Hepatocyte (in vitro differentiated cells): ENCODE measurements around the gene ARPIN.

Experiments
- EZH2 ChIP-seq: fragments of 200-600 bp; sonication (generic); IDR thresholded peaks from 2 replicates; pipeline ENCODE4 v1.6.1; 2016; ENCODE audit warnings: antibody characterized with exemption, mild to moderate bottlenecking, borderline replicate concordance
- EZH2phosphoT487 ChIP-seq: fragments of 200-600 bp; sonication (generic); IDR thresholded peaks from one replicate; pipeline ENCODE4 v1.6.1; 2018; ENCODE audit warnings: antibody characterized with exemption, mild to moderate bottlenecking, low read depth, moderate library complexity; ENCODE audit not compliant: unreplicated experiment, severe bottlenecking
- TF ChIP-seq, protein P1 (sequence below): fragments of 200-600 bp; sonication (generic); IDR thresholded peaks from 2 replicates; pipeline ENCODE4 v1.5.1; 2016; ENCODE audit warnings: antibody characterized with exemption, mild to moderate bottlenecking; ENCODE audit not compliant: poor library complexity

DNA sequence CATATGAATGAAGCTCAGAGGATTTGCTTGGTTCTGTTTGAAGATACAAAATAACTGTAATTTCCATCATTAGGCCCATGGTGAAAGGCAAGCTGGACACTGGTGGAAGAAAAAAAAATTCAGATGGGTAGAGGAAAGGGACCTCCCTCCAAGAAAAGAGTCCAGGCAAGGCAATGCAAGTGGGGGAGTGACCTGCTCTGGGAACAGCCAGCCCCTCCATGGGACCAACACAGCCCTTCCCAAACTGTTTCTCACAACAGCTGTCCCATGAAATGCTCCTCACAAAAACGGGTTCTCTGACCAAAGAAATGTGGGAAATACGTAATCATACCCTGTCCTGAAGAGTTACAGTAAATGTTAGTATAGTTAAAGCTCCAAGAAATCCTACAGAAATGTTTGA, 14.6 kb downstream of the ARPIN start:
- TF ChIP-seq, protein P1, sequence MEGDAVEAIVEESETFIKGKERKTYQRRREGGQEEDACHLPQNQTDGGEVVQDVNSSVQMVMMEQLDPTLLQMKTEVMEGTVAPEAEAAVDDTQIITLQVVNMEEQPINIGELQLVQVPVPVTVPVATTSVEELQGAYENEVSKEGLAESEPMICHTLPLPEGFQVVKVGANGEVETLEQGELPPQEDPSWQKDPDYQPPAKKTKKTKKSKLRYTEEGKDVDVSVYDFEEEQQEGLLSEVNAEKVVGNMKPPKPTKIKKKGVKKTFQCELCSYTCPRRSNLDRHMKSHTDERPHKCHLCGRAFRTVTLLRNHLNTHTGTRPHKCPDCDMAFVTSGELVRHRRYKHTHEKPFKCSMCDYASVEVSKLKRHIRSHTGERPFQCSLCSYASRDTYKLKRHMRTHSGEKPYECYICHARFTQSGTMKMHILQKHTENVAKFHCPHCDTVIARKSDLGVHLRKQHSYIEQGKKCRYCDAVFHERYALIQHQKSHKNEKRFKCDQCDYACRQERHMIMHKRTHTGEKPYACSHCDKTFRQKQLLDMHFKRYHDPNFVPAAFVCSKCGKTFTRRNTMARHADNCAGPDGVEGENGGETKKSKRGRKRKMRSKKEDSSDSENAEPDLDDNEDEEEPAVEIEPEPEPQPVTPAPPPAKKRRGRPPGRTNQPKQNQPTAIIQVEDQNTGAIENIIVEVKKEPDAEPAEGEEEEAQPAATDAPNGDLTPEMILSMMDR = no peak
- no peak for TF ChIP-seq EZH2
- TF ChIP-seq EZH2phosphoT487 = no peak
